ENCODE measurements around the gene B4GAT1. TPM values are rescaled to one million over a fixed set of nuclear protein-coding genes. Genes with fewer than 3 reads are reported as not detected.
"Not testable (repeated sequence)": the region's sequence is repeated elsewhere in the genome, so short reads cannot be mapped to it uniquely, and the experiment has no call there.

Gene B4GAT1
- total RNA-seq, 1 experiment from 2014 or later, result 47.1 TPM

DNA sequence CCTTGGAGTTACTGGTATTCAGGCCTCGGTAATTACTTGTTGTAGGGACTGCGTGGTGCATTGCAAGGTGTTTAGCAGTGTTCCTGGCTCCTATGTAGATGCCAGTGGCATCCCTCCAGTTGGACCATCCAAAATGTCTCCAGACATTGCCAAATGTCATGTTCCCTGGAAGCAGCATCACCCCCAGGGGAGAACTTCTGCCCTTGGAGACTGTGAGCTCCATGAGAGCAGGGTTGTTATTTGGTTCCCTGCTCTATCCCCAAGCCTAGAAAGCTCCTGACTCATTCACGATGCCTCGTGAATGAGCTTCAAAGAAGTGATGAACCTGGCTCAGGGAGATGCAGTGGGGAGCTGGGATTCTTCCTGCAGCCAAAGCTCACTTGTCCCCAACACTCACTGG lies 25.8 kb downstream of the B4GAT1 start:
- ChIA-PET CTCF (interaction anchor here (1.5 to 2.0 kb wide), 2 partner anchors 9 to 10 kb away, joined by 4 to 12 read pairs; no protein-coding TSS in a partner anchor), POLR2A (ENCODE audit: low non-redundant PET) (no interaction called here)
- peaks cover 28% of the 10 kb centered on the region for H3K4me1 ChIP-seq (ENCODE audit: insufficient read depth, low read length, poor library complexity, severe bottlenecking)

DNA sequence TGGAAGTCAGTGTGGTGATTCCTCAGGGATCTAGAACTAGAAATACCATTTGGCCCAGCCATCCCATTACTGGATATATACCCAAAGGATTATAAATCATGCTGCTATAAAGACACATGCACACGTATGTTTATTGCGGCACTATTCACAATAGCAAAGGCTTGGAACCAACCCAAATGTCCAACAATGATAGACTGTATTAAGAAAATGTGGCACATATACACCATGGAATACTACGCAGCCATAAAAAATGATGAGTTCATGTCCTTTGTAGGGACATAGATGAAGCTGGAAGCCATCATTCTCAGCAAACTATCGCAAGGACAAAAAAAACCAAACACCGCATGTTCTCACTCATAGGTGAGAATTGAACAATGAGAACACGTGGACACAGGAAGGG lies 26.7 kb downstream of the B4GAT1 start:
- intact Hi-C loops (cut with micrococcal nuclease; ENCODE audit: unreplicated experiment); CTCF ChIA-PET; H3K27ac ChIP-seq (ENCODE audit: low read depth, low read length, poor library complexity, severe bottlenecking); H3K9me3 ChIP-seq (ENCODE audit: low read depth, low read length, poor library complexity, severe bottlenecking); H3K27me3 ChIP-seq (replicated peaks; ENCODE audit: insufficient read depth, low read depth, low read length, poor library complexity); H3K4me3 ChIP-seq (ENCODE audit: low read depth, low read length, poor library complexity, severe bottlenecking); BruUV-seq (replicated peaks); H3K36me3 ChIP-seq (ENCODE audit: insufficient read depth, low read length, poor library complexity, severe bottlenecking); POLR2A ChIA-PET (ENCODE audit: low non-redundant PET); DNase-seq (ENCODE audit: low spot score): not testable (repeated sequence)
- peaks cover 33% of the 10 kb centered on the region for H3K4me1 ChIP-seq (ENCODE audit: insufficient read depth, low read length, poor library complexity, severe bottlenecking)

More for the DNA sequence above, 25.8 kb downstream of the B4GAT1 start:
- intact Hi-C loops (cut with micrococcal nuclease; ENCODE audit: unreplicated experiment), result no loop called here
- no peaks in the 10 kb centered on the region for H3K36me3 ChIP-seq (ENCODE audit: insufficient read depth, low read length, poor library complexity, severe bottlenecking)
- DNase-seq (ENCODE audit: low spot score), result no peak
- H3K27me3 ChIP-seq (replicated peaks; ENCODE audit: insufficient read depth, low read depth, low read length, poor library complexity), result no peaks in the 10 kb centered on the region
- no peaks in the 10 kb centered on the region for H3K9me3 ChIP-seq (ENCODE audit: low read depth, low read length, poor library complexity, severe bottlenecking)
- no peak overlapping the region for H3K4me3 ChIP-seq (ENCODE audit: low read depth, low read length, poor library complexity, severe bottlenecking)
- BruUV-seq (replicated peaks), result no TSS peak
- no peak for TF ChIP-seq EZH2 (IDR thresholded peaks at IDR 0.05; ENCODE audit: borderline replicate concordance, low read depth, low read length, poor library complexity, severe bottlenecking)
- no peak for TF ChIP-seq CTCF (conservative IDR thresholded peaks at IDR 0.05; ENCODE audit: low read depth, low read length)
- no peak overlapping the region for H3K27ac ChIP-seq (ENCODE audit: low read depth, low read length, poor library complexity, severe bottlenecking)

DNA sequence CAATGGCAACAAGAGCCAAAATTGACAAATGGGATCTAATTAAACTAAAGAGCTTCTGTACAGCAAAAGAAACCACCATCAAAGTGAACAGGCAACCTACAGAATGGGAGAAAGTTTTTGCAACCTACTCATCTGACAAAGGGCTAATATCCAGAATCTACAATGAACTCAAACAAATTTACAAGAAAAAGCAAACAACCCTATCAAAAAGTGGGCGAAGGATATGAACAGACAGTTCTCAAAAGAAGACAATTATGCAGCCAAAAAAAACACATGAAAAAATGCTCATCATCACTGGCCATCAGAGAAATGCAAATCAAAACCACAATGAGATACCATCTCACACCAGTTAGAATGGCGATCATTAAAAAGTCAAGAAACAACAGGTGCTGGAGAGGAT lies 27.1 kb downstream of the B4GAT1 start:
- H3K27ac ChIP-seq (ENCODE audit: low read depth, low read length, poor library complexity, severe bottlenecking); intact Hi-C loops (cut with micrococcal nuclease; ENCODE audit: unreplicated experiment); POLR2A ChIA-PET (ENCODE audit: low non-redundant PET); H3K4me3 ChIP-seq (ENCODE audit: low read depth, low read length, poor library complexity, severe bottlenecking); CTCF ChIA-PET; H3K36me3 ChIP-seq (ENCODE audit: insufficient read depth, low read length, poor library complexity, severe bottlenecking); H3K27me3 ChIP-seq (replicated peaks; ENCODE audit: insufficient read depth, low read depth, low read length, poor library complexity); DNase-seq (ENCODE audit: low spot score); BruUV-seq (replicated peaks); H3K9me3 ChIP-seq (ENCODE audit: low read depth, low read length, poor library complexity, severe bottlenecking): not testable (repeated sequence)
- H3K4me1 ChIP-seq (ENCODE audit: insufficient read depth, low read length, poor library complexity, severe bottlenecking), result peaks cover 38% of the 10 kb centered on the region

- Histone ChIP-seq H3K27me3 (replicated peaks; ENCODE audit: insufficient read depth, low read depth, low read length, poor library complexity) (no peaks in the 10 kb centered on the region), H3K9me3 (ENCODE audit: low read depth, low read length, poor library complexity, severe bottlenecking) (no peaks in the 10 kb centered on the region), H3K36me3 (ENCODE audit: insufficient read depth, low read length, poor library complexity, severe bottlenecking) (no peaks in the 10 kb centered on the region), H3K27ac (ENCODE audit: low read depth, low read length, poor library complexity, severe bottlenecking) (peak overlapping the region; percentile 100), H3K4me3 (ENCODE audit: low read depth, low read length, poor library complexity, severe bottlenecking) (no peak overlapping the region), H3K4me1 (ENCODE audit: insufficient read depth, low read length, poor library complexity, severe bottlenecking) (peaks cover 55% of the 10 kb centered on the region)
- TF ChIP-seq CTCF (conservative IDR thresholded peaks at IDR 0.05; ENCODE audit: low read depth, low read length) (no peak), EZH2 (IDR thresholded peaks at IDR 0.05; ENCODE audit: borderline replicate concordance, low read depth, low read length, poor library complexity, severe bottlenecking) (no peak)
- POLR2A ChIA-PET (ENCODE audit: low non-redundant PET), result interaction anchor here (0.6 kb wide), 1 partner anchor 203 kb away, joined by 7 read pairs; no protein-coding TSS in a partner anchor
- no peak for DNase-seq (ENCODE audit: low spot score)
- intact Hi-C loops (cut with micrococcal nuclease; ENCODE audit: unreplicated experiment), result no loop called here
- BruUV-seq (replicated peaks), result no TSS peak
- CTCF ChIA-PET, result no interaction called here
Observed at GRCh38 chr11:66318600-66318970, 28.8 kb downstream of the B4GAT1 start.

Data from A673 (cell line).